Lung (tissue), 12 donors: ENCODE data around the gene SMIM20. TPM values are rescaled to one million over a fixed set of nuclear protein-coding genes. Genes with fewer than 3 reads are reported as not detected.

Experiments
- ATAC-seq: fragments of 200-7000 bp; cut with Tn5 transposase; one replicate; pipeline ENCODE4 v1.9.1; 2020; ENCODE audit warnings: moderate number of reproducible peaks; ENCODE audit not compliant: insufficient read depth, low FRiP score
- DNase-seq, 3 donors: peaks; one replicate each; pipeline ENCODE4 v3.0.0-alpha.2; 2013 to 2017
- H3K27ac ChIP-seq, 2 donors: one replicate each; pipeline ENCODE4 v1.5.1; 2013; ENCODE audit warnings: mild to moderate bottlenecking in 2 of 2, moderate library complexity in 2 of 2, control low read depth in 1 of 2, inconsistent platforms in 1 of 2, low read depth in 1 of 2, low read length in 1 of 2
- H3K27me3 ChIP-seq, 3 donors: one replicate each; pipeline ENCODE4 v1.5.1; 2013; ENCODE audit warnings: low read length in 2 of 3; ENCODE audit not compliant: control insufficient read depth in 3 of 3, insufficient read depth in 3 of 3
- H3K36me3 ChIP-seq, 4 donors: one replicate each; pipeline ENCODE4 v1.5.1; 2013; ENCODE audit warnings: low read length in 4 of 4, mild to moderate bottlenecking in 1 of 4, moderate library complexity in 1 of 4; ENCODE audit not compliant: control insufficient read depth in 4 of 4, insufficient read depth in 4 of 4
- H3K4me1 ChIP-seq, 5 donors: one replicate each; pipeline ENCODE4 v1.5.1; 2013; ENCODE audit warnings: low read length in 5 of 5, mild to moderate bottlenecking in 2 of 5, moderate library complexity in 1 of 5; ENCODE audit not compliant: control insufficient read depth in 5 of 5, insufficient read depth in 5 of 5
- H3K4me3 ChIP-seq: one replicate; pipeline ENCODE4 v1.5.1; 2013; ENCODE audit warnings: mild to moderate bottlenecking, control low read depth, moderate library complexity
- H3K9ac ChIP-seq, 2 donors: one replicate each; pipeline ENCODE4 v1.5.1; 2013; ENCODE audit warnings: low read length in 2 of 2, control low read depth in 1 of 2; ENCODE audit not compliant: insufficient read depth in 1 of 2
- H3K9me3 ChIP-seq, 4 donors: one replicate each; pipeline ENCODE4 v1.5.1; 2013; ENCODE audit warnings: low read length in 3 of 4, mild to moderate bottlenecking in 1 of 4, moderate library complexity in 1 of 4; ENCODE audit not compliant: control insufficient read depth in 4 of 4, insufficient read depth in 3 of 4
- CTCF ChIP-seq: IDR thresholded peaks from 2 replicates; pipeline ENCODE4 v1.5.1; 2012; ENCODE audit warnings: mild to moderate bottlenecking; ENCODE audit errors: control extremely low read depth, extremely low read depth
- WGBS, 2 donors: extraction: QIAGEN DNeasy Blood & Tissue Kit; methylation state at CpG; one replicate each; pipeline ENCODE4 v1.1.7; 2013; 5-methylcytosine and 5-hydroxymethylcytosine counted together
- polyA plus RNA-seq, 2 donors: library from polyadenylated mRNA; stranded (reverse); fragments of 200-250 nt; gene quantifications; one replicate each; pipeline ENCODE4 v1.2.1, GENCODE V29; 2013
- total RNA-seq, 2 donors: library from RNA; depleted of rRNA in 1 of 2; stranded (reverse); fragments of >200 nt in 1 of 2; gene quantifications; one replicate each; pipeline ENCODE4 v1.2.1, GENCODE V29; 2014 to 2021
- donor health status: control.
- donor health status: control.
- donor health status: Bipolar disorder and iron deficiency.
- donor health status: healthy.
- donor health status: DM: yes; HTN: yes; CAD: no.

Gene SMIM20
- total and polyA plus RNA-seq, 4 donors, result 21.9 to 30.7 (median 26.8) TPM

- WGBS, 2 donors, result 87 to 100% methylated on average over 1 of the region's 1 CpG
- H3K4me3 ChIP-seq, result no peak overlapping the region
- TF ChIP-seq CTCF, result no peak
These were observed 42.2 kb downstream of the SMIM20 start for GRCh38 chr4:25956260-25956659.

GRCh38 chr4:25958110-25958509 lies 44.1 kb downstream of the SMIM20 start:
- no peak overlapping the region for H3K4me3 ChIP-seq
- no peak overlapping the region for H3K27ac ChIP-seq
- ATAC-seq (no peak), DNase-seq (no peak)
- H3K9me3 ChIP-seq, result no peaks in the 10 kb centered on the region
- no peak for TF ChIP-seq CTCF
- no peak overlapping the region for H3K9ac ChIP-seq
- H3K4me1 ChIP-seq, result no peaks in the 10 kb centered on the region
- WGBS, 2 donors, result 94% methylated on average over 8 of the region's 8 CpGs
- H3K36me3 ChIP-seq, result no peaks in the 10 kb centered on the region
- no peaks in the 10 kb centered on the region for H3K27me3 ChIP-seq

More at GRCh38 chr4:25956260-25956659, 42.2 kb downstream of the SMIM20 start:
- Histone ChIP-seq H3K36me3 (no peaks in the 10 kb centered on the region), H3K9me3 (no peaks in the 10 kb centered on the region), H3K9ac (no peak overlapping the region), H3K27ac (no peak overlapping the region), H3K27me3 (no peaks in the 10 kb centered on the region), H3K4me1 (peaks cover 0 to 5% (median 0%) of the 10 kb centered on the region in 5 donors)
- DNase-seq, result no peak
- no peak for ATAC-seq

GRCh38 chr4:25962393-25962792 lies 48.4 kb downstream of the SMIM20 start:
- H3K9me3 ChIP-seq, result no peaks in the 10 kb centered on the region
- no peaks in the 10 kb centered on the region for H3K36me3 ChIP-seq
- ATAC-seq (no peak), DNase-seq (no peak)
- no peak overlapping the region for H3K9ac ChIP-seq
- 92 to 96% methylated on average over 7 of the region's 7 CpGs for WGBS, 2 donors
- H3K27me3 ChIP-seq, result no peaks in the 10 kb centered on the region
- H3K4me1 ChIP-seq, result no peaks in the 10 kb centered on the region
- no peak overlapping the region for H3K27ac ChIP-seq
- H3K4me3 ChIP-seq, result no peak overlapping the region
- no peak for TF ChIP-seq CTCF

- H3K4me3 ChIP-seq, result no peak overlapping the region
- no peak overlapping the region for H3K9ac ChIP-seq
- TF ChIP-seq CTCF, result no peak
- WGBS, 2 donors, result 81 to 86% methylated on average over 4 of the region's 4 CpGs
- H3K27me3 ChIP-seq, result no peaks in the 10 kb centered on the region
- no peak overlapping the region for H3K27ac ChIP-seq
- no peaks in the 10 kb centered on the region for H3K9me3 ChIP-seq
- H3K36me3 ChIP-seq, result no peaks in the 10 kb centered on the region
- DNase-seq (no peak), ATAC-seq (no peak)
- peaks cover 0 to 8% (median 4%) of the 10 kb centered on the region in 5 donors for H3K4me1 ChIP-seq
These were observed 51.6 kb downstream of the SMIM20 start for GRCh38 chr4:25965629-25966028.
